Tibial nerve (tissue), 4 donors: ENCODE results near the gene MACF1.

Source experiments
- EP300 ChIP-seq, 2 donors: sonication (generic); formaldehyde crosslinking; IDR thresholded peaks; one replicate each; pipeline ENCODE4 v1.6.1; 2017; ENCODE audit warnings: antibody characterized with exemption in 2 of 2, mild to moderate bottlenecking in 1 of 2
- POLR2A ChIP-seq, 2 donors: fragments of 450-650 bp; IDR thresholded peaks; one replicate each; pipeline ENCODE4 v1.6.1; 2017; ENCODE audit warnings: antibody characterized with exemption in 2 of 2, mild to moderate bottlenecking in 2 of 2, moderate library complexity in 2 of 2
- TF ChIP-seq, protein P1 (sequence below), 5 experiments: fragments of 200-600 bp in 3 of 5; fragments of 450-650 bp in 2 of 5; sonication (generic) in 3 of 5; IDR thresholded peaks; one replicate each; pipeline ENCODE4 v1.5.1; 2016 to 2019; ENCODE audit warnings: antibody characterized with exemption in 5 of 5, mild to moderate bottlenecking in 3 of 5, moderate library complexity in 2 of 5

DNA sequence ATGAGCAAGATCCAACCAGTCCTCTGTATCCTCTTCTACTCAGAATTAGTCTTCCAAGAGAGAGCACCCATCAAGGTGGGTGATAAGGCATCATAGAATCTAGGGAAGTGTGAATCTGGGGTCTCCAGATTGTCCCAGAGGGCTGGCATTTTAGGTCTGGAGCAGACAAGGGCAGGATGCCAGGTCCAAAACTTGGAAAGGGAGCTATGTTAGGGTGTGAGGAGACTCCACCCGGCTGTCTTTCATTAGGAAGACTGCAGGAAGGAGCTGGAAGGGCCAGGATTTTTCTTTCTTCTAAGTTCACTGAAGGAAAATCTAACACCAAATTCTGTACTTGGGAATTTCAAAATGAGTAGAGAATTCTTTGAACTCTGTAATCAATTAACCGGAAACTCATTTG lies 200.9 kb downstream of the MACF1 start:
- TF ChIP-seq, protein P1, sequence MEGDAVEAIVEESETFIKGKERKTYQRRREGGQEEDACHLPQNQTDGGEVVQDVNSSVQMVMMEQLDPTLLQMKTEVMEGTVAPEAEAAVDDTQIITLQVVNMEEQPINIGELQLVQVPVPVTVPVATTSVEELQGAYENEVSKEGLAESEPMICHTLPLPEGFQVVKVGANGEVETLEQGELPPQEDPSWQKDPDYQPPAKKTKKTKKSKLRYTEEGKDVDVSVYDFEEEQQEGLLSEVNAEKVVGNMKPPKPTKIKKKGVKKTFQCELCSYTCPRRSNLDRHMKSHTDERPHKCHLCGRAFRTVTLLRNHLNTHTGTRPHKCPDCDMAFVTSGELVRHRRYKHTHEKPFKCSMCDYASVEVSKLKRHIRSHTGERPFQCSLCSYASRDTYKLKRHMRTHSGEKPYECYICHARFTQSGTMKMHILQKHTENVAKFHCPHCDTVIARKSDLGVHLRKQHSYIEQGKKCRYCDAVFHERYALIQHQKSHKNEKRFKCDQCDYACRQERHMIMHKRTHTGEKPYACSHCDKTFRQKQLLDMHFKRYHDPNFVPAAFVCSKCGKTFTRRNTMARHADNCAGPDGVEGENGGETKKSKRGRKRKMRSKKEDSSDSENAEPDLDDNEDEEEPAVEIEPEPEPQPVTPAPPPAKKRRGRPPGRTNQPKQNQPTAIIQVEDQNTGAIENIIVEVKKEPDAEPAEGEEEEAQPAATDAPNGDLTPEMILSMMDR (IDR thresholded peaks at IDR 0.05), result no peak
- TF ChIP-seq POLR2A (IDR thresholded peaks at IDR 0.05) (no peak), EP300 (IDR thresholded peaks at IDR 0.05) (no peak)
